ENCODE results near the gene NMRK1. TPM values are rescaled to one million over a fixed set of nuclear protein-coding genes. Genes with fewer than 3 reads are reported as not detected.

NMRK1 gene
- polyA plus RNA-seq, 4 donors = 14.2 to 35.4 (median 24.3) TPM

- DNase-seq (ENCODE audit: low read depth in 4 of 4, low spot score in 3 of 4) = no peak
Observed at GRCh38 chr9:75102177-75102790, 14.3 kb upstream of the NMRK1 start.

DNA sequence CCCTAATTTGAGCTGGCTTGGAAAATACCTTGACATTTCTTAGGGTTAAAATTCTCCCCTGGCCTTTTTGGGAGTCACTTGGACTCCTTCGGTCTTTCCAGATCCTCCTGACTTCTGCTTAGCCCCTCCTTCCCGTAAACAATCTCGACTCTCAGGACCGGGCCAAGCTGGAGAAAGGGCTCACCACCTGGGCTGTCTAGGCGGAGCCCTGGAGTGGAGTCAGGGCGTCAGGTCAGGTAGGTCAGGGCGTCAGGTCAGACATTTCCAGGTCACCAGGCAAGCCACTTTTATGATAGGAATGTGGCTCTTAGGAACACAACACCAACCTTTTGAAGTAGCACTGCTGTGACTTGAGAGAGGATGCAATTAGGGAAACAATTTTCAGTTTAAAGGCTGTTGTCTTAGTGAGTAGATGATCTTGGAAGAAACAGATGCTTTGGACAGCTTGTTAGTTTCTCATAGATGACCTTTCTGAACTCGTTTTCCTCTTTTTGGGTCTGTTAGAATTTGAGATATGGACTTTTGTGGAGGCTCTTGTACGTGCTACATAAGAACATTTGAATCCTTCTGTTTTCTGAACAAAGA, 13.1 kb upstream of the NMRK1 start:
- DNase-seq (ENCODE audit: low read depth in 4 of 4, low spot score in 3 of 4) = no peak

GRCh38 chr9:75096796-75097195, 8.8 kb upstream of the NMRK1 start:
- DNase-seq (ENCODE audit: low read depth in 4 of 4, low spot score in 3 of 4) = no peak

GRCh38 chr9:75092766-75093165, 4.8 kb upstream of the NMRK1 start:
- no peak for DNase-seq (ENCODE audit: low read depth in 4 of 4, low spot score in 3 of 4)

GRCh38 chr9:75090579-75090978, 2.6 kb upstream of the NMRK1 start:
- no peak for DNase-seq (ENCODE audit: low read depth in 4 of 4, low spot score in 3 of 4)

DNA sequence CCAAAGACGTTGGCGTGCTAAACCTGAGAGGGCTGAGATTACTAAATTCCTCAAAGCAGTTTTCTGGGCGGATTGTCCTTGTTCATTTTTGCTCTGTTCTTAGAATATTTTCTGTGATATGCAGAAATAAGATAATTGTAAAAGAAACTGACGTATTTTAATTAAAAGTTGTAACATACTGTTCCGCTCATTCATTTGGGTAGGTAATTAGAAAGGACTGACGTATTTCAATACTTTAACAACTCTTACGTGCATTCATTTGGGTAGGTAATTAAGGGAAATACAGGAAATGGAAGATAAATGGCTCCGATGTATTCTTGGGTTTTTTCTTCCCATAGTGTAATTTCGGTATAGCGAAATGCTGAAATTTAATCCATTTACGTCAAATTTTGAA, 1.4 kb upstream of the NMRK1 start:
- no peak for DNase-seq (ENCODE audit: low read depth in 4 of 4, low spot score in 3 of 4)

DNA sequence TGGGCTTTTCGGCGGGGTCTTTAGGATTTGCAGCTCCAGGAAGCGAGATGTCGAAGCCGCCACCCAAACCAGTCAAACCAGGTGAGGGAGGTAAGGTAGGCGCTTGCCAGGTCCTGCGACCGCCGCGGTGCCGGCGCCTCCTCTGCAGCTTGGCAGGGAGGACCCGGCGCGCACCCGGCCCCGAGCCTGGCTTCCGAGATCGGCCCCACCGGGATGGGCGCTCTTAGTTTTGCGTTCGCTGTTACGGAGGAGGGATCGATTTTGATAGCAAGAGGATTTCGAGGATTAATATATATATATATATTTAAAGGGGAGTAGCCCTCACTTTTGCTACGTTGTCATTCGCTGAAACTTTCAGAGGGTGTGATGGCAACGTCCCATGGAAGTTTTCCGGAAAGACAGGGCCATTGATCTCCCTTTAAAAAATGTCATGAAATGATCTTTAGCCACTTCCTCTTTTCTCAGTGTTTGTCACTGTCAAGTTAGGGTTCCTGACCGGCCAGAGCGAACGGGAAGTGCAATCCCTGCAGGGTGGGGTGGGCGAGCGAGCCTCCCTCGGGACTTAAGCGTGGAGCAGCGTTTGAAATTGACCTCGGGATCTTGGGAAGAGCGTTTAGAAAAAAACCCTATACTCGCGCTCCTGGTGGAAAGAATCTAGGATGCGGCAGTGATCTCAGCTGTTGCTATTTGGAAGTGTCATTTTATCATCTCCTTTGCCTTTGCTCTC, 854 bp upstream of the NMRK1 start:
- no peak for DNase-seq (ENCODE audit: low read depth in 4 of 4, low spot score in 3 of 4)

GRCh38 chr9:75087289-75087823, 599 bp downstream of the NMRK1 start:
- peak in 1 of 4 donors; percentile 36 for DNase-seq (ENCODE audit: low read depth in 4 of 4, low spot score in 3 of 4)

DNA sequence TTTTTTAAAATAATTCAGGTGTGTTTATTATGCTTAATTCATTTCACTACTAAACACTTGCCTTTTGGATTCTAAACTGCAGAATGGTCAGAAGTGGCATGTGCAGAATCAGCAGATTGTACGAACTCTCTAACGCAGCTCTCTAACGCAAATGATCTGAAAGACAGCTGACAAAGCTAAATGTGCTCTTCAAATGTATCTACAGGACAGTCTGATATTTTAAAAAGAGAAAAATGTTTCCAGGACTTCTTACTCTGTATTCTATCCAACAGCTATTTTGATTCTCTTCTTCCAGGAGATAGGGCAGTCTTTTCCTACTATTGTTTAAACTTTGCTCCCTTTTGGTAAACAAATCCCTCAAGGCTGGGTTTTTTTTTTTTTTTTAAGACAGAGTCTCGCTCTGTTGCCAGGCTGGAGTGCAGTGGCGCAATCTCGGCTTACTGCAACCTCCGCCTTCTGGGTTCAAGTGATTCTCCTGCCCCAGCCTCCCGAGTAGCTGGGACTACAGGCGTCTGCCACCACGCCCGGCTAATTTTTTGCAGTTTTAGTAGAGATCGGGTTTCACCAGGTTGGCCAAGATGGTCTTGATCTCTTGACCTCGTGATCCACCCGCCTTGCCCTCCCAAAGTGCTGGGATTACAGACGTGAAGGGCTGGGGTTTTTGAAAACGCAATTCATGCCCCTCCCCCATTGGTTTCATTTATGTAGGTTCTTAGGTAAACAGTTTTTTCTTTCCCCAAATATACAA, 1.2 kb downstream of the NMRK1 start:
- no peak for DNase-seq (ENCODE audit: low read depth in 4 of 4, low spot score in 3 of 4)

GRCh38 chr9:75085640-75086039, 2.3 kb downstream of the NMRK1 start:
- DNase-seq (ENCODE audit: low read depth in 4 of 4, low spot score in 3 of 4) = no peak

DNA sequence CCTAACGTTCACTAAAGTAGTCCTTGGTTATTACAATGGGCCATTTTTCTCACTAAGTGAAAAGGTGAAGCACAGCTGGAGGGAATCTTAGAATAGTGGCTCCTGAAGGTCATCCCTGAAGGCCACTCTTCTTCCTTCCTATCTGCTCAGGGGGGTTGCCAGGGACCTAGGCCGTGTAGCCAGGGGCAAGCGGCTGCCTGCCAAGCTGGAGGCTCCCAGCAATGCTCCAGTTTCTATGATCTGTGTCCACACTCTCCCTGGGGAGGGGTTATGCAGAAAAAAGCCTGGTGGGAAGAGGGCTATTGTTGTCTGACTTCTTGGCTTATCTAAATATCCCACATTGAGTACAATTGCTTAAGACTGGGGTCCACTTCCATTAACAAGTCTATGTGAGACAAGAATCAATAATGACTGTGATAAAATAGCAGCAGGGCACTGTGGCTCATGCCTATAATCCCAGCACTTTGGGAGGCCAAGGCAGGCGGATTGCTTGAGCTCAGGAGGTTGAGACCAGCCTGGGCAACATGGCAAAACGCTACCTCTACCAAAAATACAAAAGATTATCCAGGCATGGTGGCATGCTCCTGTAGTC, 3.8 kb downstream of the NMRK1 start:
- DNase-seq (ENCODE audit: low read depth in 4 of 4, low spot score in 3 of 4) = no peak

- no peak for DNase-seq (ENCODE audit: low read depth in 4 of 4, low spot score in 3 of 4)
Observed at GRCh38 chr9:75083188-75083970, 4.6 kb downstream of the NMRK1 start.

DNA sequence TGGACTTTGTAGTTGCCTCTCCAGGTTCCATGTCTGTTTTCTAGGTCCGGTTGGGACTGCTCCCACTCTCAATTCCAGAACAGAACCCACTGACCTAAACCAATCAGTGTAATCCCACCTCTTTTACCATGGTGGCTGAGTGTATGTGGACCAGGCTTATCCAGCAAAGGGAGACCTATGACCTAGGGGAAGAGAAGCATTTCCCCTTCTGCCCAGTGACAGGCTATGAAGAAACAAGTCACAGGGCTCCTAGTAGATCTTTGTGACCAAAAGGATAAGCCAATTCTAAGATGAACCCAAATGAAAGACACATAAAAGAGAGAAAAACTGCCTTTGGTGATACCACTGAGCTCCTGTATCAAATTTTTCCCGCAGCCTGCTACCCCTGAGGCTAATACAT, 6.3 kb downstream of the NMRK1 start:
- no peak for DNase-seq (ENCODE audit: low read depth in 4 of 4, low spot score in 3 of 4)

DNA sequence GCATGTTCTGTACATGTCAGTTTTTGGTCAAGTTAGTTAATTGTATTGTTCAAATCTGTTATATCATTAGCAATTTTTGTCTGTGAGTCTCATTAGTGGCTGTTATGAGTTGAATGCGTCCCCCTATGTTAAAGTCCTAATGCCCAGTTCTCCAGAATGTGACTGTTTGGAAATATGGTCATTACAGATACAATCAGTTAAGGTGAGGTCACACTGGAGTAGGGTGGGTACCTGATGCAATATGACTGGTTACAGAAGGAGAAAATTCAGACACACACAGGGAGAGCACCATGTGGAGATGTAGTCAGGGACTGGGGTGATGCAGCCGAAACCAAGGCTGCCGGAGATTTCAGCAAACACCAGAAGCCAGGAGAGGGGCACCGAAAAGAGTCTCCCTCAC, 15.1 kb downstream of the NMRK1 start:
- DNase-seq (ENCODE audit: low read depth in 4 of 4, low spot score in 3 of 4) = no peak

DNA sequence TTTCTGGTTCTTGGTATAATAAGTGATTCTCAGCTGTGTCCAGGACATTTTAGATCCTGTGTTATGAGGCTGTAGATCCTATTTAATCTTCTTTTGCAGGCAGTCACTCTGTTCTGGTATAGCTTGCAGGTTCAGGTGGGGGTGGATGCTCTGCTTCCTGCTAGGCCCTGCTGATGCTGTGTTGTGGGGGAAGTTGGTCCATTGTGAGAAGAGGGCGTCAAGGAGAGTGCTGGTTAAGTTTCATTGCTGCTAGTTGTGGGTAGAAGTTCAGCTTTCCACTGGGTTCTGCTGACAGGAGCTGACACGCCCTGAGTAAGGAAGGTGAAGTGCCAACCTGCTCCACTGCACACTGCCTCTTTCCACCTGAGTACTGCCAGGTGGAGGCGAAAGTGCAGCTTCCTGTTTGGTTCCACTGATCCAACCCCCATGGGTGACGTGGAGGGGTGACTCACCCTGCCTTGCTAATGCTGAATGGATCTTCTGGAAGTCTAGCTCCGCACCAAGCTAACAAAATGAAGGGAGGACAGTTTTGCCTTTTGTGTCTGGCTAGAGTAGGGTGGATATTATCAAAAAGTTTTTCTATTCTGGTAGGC, 16.3 kb downstream of the NMRK1 start:
- no peak for DNase-seq (ENCODE audit: low read depth in 4 of 4, low spot score in 3 of 4)

DNA sequence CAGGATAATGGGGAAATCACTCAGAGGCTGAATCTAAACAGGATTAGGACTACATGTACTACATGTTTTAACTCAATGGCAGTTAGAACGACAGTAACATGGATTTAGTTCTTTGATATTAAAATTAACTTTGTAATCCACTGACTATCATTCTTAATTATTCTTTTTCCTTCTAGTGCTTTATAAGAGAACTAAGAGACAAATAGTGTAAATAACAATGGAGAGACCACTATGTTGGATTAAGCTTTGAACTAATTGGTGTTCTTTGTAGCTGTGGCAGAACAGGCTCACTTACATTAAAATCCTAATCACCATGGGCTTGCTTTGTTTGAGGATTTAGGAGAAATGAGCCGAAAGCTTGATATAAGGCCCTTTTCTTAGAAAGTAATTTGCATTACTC, 18.8 kb downstream of the NMRK1 start:
- no peak for DNase-seq (ENCODE audit: low read depth in 4 of 4, low spot score in 3 of 4)

GRCh38 chr9:75067894-75068293, 20.1 kb downstream of the NMRK1 start:
- DNase-seq (ENCODE audit: low read depth in 4 of 4, low spot score in 3 of 4) = no peak

DNA sequence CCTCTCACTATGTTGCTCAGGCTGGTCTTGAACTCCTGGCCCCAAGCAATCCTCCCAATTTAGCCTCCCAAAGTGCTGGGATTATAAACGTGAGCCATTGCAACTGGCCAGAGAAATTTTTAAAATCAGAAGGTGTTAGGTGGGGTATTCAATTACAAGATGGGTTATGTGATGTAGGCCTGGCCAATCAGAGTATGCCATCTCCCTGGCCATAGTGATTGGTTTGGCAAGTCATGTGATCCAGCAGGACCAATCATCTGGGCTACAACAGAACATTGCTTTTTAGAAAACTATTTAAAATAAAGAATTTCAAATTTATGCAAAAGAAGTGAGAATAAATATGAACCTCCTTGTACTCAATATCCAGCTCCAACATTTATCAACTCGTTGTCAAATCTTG, 22.4 kb downstream of the NMRK1 start:
- DNase-seq (ENCODE audit: low read depth in 4 of 4, low spot score in 3 of 4) = no peak

- no peak for DNase-seq (ENCODE audit: low read depth in 4 of 4, low spot score in 3 of 4)
Observed at GRCh38 chr9:75064307-75065025, 23.5 kb downstream of the NMRK1 start.

Data from right renal pelvis (tissue), 4 donors.